Pancreas (tissue), 10 donors: ENCODE results near the gene ILK. TPM values are rescaled to one million over a fixed set of nuclear protein-coding genes. Genes with fewer than 3 reads are reported as not detected.
A peak's percentile ranks its signal among the peaks of the same experiment; 100 is the strongest.

ENCODE experiments used
- ATAC-seq, 4 donors: fragments of 200-7000 bp; cut with Tn5 transposase; one replicate each; pipeline versions ENCODE4 v1.8.0 to v1.9.1; 2020; ENCODE audit warnings: mild to moderate bottlenecking in 4 of 4, moderate library complexity in 4 of 4
- DNase-seq, 6 donors: peaks; one replicate each; pipeline ENCODE4 v3.0.0-alpha.2; 2020
- FAIRE-seq: peaks from 2 replicates; lab custom pipeline; 2012; peaks lifted over from hg19 to GRCh38; lab: Jason Lieb, UNC
- H3K27ac ChIP-seq, 4 donors: fragments of 200-600 bp; sonication (generic); 1 replicate in 3 of 4; 2 replicates in 1 of 4; pipeline versions ENCODE4 v1.5.0 to v1.8.0; 2020
- H3K27me3 ChIP-seq, 4 donors: fragments of 200-600 bp; one replicate each; pipeline ENCODE4 v1.8.0; 2021
- H3K36me3 ChIP-seq, 3 donors: fragments of 200-600 bp; sonication (generic) in 1 of 3; one replicate each; pipeline versions ENCODE4 v1.5.0 to v1.8.0; 2020 to 2021
- H3K4me1 ChIP-seq, 3 donors: fragments of 200-600 bp; one replicate each; pipeline ENCODE4 v1.8.0; 2021
- H3K4me3 ChIP-seq, 4 donors: fragments of 200-600 bp; sonication (generic) in 2 of 4; one replicate each; pipeline versions ENCODE4 v1.5.0 to v1.8.0; 2020 to 2021
- H3K9me3 ChIP-seq, 4 donors: fragments of 200-600 bp; one replicate each; pipeline ENCODE4 v1.8.0; 2021
- WGBS, 2 donors: extraction: QIAGEN DNeasy Blood & Tissue Kit; methylation state at CpG; one replicate each; pipeline ENCODE4 v1.1.7; 2013; 5-methylcytosine and 5-hydroxymethylcytosine counted together
- intact Hi-C, 3 donors: fragments of 100-400 bp; cut with DNase I; formaldehyde crosslinking; loops; one replicate each; pipeline versions ENCODE4 v1.11.1 to v1.14.2; 2022
- polyA plus RNA-seq, 2 donors: library from polyadenylated mRNA; stranded (reverse); fragments of 200-250 nt; gene quantifications; one replicate each; pipeline ENCODE4 v1.2.3, GENCODE V29; 2013
- total RNA-seq, 6 donors: library from RNA; stranded (reverse); fragmentation: NEBNext Ultra II Directional in 4 of 6; extraction: Animal tissue kit (Norgen Biotek cat#: 25700) in 4 of 6; gene quantifications; one replicate each; pipeline versions ENCODE4 v1.2.1 to v1.2.4, GENCODE V29; 2021 to 2023
- TF ChIP-seq, protein P1 (sequence below), 4 donors: fragments of 200-600 bp; sonication (generic) in 3 of 4; IDR thresholded peaks; one replicate each; pipeline versions ENCODE4 v1.5.0 to v1.8.0; 2021; ENCODE audit warnings: antibody characterized with exemption in 4 of 4
- donor health status: healthy with polysubstance abuse.
- donor health status: DM: no; HTN: no; CAD: no; lungs with moderate emphysema.
- donor health status: DM: no; HTN: no; CAD: no.
- donor health status: control.
- donor health status: control.
- donor health status: Bipolar disorder and iron deficiency.
- donor health status: DM: yes; HTN: yes; CAD: no.
- donor health status: DM: no; HTN: no; CAD: no.
- donor health status: DM: no; HTN: no; CAD: no.
- donor health status: DM: yes; HTN: yes; CAD: no.

Gene ILK
- total and polyA plus RNA-seq, 8 donors, result 47.9 to 137 (median 70.4) TPM

DNA sequence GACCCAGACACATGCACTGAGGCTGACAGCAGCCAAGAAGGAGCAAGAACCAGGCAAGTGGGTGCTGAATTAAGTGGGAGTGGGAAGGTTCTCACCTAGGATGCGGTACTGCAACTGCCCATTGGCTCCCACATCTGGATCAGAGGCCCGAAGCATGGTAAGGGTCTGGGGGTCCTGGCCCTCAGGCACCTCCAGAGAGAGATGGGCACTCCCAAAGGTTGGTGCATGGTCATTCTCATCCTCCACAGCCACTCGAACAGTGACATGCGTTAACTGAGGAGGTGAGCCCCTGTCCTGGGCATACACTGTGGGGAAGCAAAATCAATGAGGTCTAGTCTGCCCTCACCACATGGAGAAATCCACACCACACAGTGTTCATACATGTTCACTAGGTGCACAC, 25.0 kb downstream of the ILK start:
- H3K27me3 ChIP-seq, result no peaks in the 10 kb centered on the region
- FAIRE-seq (no peak), DNase-seq (no peak), ATAC-seq (no peak)
- TF ChIP-seq, protein P1, sequence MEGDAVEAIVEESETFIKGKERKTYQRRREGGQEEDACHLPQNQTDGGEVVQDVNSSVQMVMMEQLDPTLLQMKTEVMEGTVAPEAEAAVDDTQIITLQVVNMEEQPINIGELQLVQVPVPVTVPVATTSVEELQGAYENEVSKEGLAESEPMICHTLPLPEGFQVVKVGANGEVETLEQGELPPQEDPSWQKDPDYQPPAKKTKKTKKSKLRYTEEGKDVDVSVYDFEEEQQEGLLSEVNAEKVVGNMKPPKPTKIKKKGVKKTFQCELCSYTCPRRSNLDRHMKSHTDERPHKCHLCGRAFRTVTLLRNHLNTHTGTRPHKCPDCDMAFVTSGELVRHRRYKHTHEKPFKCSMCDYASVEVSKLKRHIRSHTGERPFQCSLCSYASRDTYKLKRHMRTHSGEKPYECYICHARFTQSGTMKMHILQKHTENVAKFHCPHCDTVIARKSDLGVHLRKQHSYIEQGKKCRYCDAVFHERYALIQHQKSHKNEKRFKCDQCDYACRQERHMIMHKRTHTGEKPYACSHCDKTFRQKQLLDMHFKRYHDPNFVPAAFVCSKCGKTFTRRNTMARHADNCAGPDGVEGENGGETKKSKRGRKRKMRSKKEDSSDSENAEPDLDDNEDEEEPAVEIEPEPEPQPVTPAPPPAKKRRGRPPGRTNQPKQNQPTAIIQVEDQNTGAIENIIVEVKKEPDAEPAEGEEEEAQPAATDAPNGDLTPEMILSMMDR (IDR thresholded peaks at IDR 0.05), result no peak
- no peak overlapping the region for H3K4me3 ChIP-seq
- H3K36me3 ChIP-seq, result no peaks in the 10 kb centered on the region
- H3K4me1 ChIP-seq, result peaks cover 0 to 4% (median 0%) of the 10 kb centered on the region in 3 donors
- 95 to 97% methylated on average over 4 of the region's 4 CpGs for WGBS, 2 donors
- H3K27ac ChIP-seq, result no peak overlapping the region
- intact Hi-C loops, result no loop called here
- no peaks in the 10 kb centered on the region for H3K9me3 ChIP-seq

DNA sequence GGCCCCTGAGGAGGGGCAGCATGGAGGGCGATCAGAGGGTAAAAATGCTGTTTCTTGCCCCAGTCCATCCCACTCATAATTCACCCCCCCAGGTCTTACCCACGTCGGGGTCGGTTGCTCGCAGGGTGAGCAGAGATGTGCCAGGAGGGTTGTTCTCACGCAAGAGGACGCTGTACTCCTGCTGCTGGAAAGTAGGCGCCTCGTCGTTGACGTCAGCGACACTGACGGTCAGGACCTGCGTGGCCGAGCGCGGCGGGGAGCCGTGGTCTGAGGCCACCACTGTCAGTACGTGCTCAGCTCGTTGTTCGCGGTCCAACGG, 26.0 kb downstream of the ILK start:
- TF ChIP-seq, protein P1 (IDR thresholded peaks at IDR 0.05), result no peak
- Histone ChIP-seq H3K4me1 (peaks cover 0 to 4% (median 0%) of the 10 kb centered on the region in 3 donors), H3K27ac (no peak overlapping the region), H3K27me3 (no peaks in the 10 kb centered on the region), H3K9me3 (no peaks in the 10 kb centered on the region), H3K4me3 (peak overlapping the region in 1 of 4 donors; percentile 52), H3K36me3 (no peaks in the 10 kb centered on the region)
- peak in 1 of 6 donors; percentile 55 for DNase-seq
- intact Hi-C loops, result no loop called here
- no peak for FAIRE-seq
- 95% methylated on average over 24 of the region's 24 CpGs for WGBS, 2 donors
- no peak for ATAC-seq

DNA sequence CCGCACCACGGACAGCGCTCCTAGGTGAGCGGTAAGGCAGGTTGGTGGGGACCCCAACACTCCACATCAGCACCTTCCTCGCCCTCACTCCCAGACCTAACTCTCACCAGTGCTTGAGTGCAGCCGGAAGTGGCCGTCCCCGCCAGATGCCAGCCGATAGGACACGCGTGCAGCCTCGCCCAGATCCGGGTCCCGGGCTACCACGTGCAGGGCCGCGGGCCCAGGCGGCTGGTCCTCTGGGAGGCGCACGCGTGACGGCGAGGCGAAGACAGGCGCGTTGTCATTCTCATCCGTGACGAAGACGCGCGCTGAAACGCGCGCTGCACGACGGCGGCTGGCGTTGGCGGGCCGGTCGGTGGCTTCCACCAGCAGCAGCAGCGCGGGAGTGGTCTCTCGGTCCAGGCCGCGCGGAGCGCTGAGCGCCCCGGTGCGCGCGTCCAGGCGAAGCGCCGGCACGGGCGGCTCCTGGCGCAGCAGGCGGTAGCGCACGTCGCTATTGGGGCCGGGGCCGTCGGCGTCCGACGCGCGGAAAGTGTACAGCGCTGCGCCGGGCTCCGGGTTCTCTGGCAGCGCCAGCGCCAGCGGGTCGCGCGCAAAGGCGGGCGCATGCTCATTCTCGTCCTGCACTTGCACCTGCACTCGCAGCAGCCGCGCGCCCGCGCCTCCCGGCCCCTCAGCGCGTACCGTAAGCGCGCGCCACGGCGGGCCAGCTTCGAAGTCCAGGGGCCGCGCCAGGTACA, 26.5 kb downstream of the ILK start:
- H3K4me3 ChIP-seq, result peak overlapping the region; percentile 9 to 52 (median 22)
- no peak for FAIRE-seq

DNA sequence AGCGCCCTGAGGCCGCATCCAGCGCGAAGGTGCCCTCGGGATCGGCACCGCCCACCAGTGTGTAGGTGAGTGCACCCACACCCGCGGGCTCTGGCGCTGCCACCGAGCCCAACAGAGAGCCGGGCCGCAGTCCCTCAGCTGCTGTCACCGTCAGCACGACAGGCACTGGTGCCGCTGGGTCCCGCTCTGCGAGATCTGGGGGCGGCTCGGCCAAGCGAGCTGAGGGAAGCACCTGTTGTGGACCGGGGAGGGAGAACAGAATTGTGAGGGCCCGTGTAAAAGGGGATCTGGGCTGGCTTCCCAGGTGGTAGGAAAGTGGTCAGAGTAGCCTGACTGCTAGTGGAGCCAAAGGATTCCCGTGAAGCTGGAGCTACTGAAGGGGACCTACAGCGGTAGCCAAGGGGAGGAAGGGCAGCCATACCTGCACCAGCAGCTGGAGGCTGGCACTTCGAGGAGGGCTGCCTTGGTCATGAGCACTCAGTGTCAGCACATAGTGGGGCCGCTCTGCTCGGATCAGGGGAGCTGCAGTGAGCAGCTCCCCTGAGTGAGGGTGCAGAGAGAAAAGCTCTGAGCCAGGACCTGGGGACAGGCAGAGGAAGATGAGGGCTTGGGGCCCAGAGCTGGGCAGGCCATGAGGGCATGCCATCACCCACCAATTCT, 27.2 kb downstream of the ILK start:
- H3K4me3 ChIP-seq, result peak overlapping the region; percentile 9 to 52 (median 22)
- H3K27me3 ChIP-seq, result no peaks in the 10 kb centered on the region
- TF ChIP-seq, protein P1 (IDR thresholded peaks at IDR 0.05), result no peak
- H3K4me1 ChIP-seq, result peaks cover 0 to 7% (median 5%) of the 10 kb centered on the region in 3 donors
- peak in 3 of 6 donors; percentile 11 to 64 (median 40) for DNase-seq
- ATAC-seq, result peak; percentile 3 to 36 (median 14)
- no peaks in the 10 kb centered on the region for H3K36me3 ChIP-seq
- no peaks in the 10 kb centered on the region for H3K9me3 ChIP-seq
- 31 to 48% methylated on average over 28 of the region's 28 CpGs for WGBS, 2 donors
- no peak overlapping the region for H3K27ac ChIP-seq
- intact Hi-C loops, result no loop called here
- FAIRE-seq, result no peak

More for the DNA sequence above, 26.5 kb downstream of the ILK start:
- TF ChIP-seq, protein P1 (IDR thresholded peaks at IDR 0.05), result no peak
- H3K27ac ChIP-seq, result no peak overlapping the region
- no peaks in the 10 kb centered on the region for H3K9me3 ChIP-seq
- ATAC-seq, result peak; percentile 39 to 86 (median 70)
- no peaks in the 10 kb centered on the region for H3K36me3 ChIP-seq
- peaks cover 0 to 4% (median 2%) of the 10 kb centered on the region in 3 donors for H3K4me1 ChIP-seq
- 35 to 54% methylated on average over 76 to 102 of the region's 102 CpGs for WGBS, 2 donors
- peak in 3 of 6 donors; percentile 60 to 82 (median 74) for DNase-seq
- intact Hi-C loops, result no loop called here
- H3K27me3 ChIP-seq, result no peaks in the 10 kb centered on the region
